Sigmoid colon (tissue), 4 donors: Measurements from ENCODE around the gene BANF2.

Experiments
- CTCF ChIP-seq, 4 experiments: fragments of 450-650 bp in 3 of 4; fragments of 200-600 bp in 1 of 4; IDR thresholded peaks; one replicate each; pipeline ENCODE4 v1.5.1; 2016 to 2019; ENCODE audit warnings: antibody characterized with exemption in 4 of 4, mild to moderate bottlenecking in 3 of 4, moderate library complexity in 2 of 4
- EP300 ChIP-seq, 4 donors: sonication (generic); formaldehyde crosslinking; IDR thresholded peaks; one replicate each; pipeline ENCODE4 v1.6.1; 2017; ENCODE audit warnings: antibody characterized with exemption in 4 of 4

GRCh38 chr20:17652411-17652810 lies 47.4 kb upstream of the BANF2 start:
- no peak for TF ChIP-seq CTCF (IDR thresholded peaks at IDR 0.05)
- TF ChIP-seq EP300 (IDR thresholded peaks at IDR 0.05) = no peak
